GM12875 (cell line): ENCODE data around the gene CDS2.

Experiments used
- H3K4me3 ChIP-seq: one replicate; pipeline ENCODE4 v1.5.1; 2011; ENCODE audit warnings: low read depth, low read length, control low read depth
- TF ChIP-seq, protein P1 (sequence below): IDR thresholded peaks from 2 replicates; pipeline ENCODE4 v1.5.1; 2011; ENCODE audit warnings: low read depth, mild to moderate bottlenecking, control low read depth, inconsistent platforms, low read length, moderate library complexity, borderline replicate concordance; ENCODE audit not compliant: insufficient read depth

CDS2 gene

DNA sequence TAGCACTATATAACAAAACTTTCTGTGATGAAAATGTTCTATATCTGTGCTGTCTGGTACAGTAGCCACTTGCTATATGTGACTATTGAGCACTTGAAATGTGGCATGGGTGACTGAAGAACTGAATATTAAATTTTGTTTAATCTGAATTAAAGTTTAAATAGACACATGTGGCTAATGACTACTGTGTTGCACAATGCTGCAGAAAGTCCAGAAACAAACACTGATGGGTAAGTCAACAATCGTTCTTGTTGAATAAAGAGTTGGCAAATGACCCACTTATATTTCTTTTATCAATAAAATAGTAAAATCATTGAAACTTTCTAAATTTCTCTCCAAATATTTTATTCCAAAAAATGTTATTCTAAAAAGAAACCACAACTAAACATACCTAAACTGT, 108.2 kb downstream of the CDS2 start:
- TF ChIP-seq, protein P1, sequence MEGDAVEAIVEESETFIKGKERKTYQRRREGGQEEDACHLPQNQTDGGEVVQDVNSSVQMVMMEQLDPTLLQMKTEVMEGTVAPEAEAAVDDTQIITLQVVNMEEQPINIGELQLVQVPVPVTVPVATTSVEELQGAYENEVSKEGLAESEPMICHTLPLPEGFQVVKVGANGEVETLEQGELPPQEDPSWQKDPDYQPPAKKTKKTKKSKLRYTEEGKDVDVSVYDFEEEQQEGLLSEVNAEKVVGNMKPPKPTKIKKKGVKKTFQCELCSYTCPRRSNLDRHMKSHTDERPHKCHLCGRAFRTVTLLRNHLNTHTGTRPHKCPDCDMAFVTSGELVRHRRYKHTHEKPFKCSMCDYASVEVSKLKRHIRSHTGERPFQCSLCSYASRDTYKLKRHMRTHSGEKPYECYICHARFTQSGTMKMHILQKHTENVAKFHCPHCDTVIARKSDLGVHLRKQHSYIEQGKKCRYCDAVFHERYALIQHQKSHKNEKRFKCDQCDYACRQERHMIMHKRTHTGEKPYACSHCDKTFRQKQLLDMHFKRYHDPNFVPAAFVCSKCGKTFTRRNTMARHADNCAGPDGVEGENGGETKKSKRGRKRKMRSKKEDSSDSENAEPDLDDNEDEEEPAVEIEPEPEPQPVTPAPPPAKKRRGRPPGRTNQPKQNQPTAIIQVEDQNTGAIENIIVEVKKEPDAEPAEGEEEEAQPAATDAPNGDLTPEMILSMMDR, result no peak
- H3K4me3 ChIP-seq, result no peak overlapping the region
